Loucy (cell line): ENCODE results near the gene LNP1.

Source experiments
- H2AFZ ChIP-seq: fragments of 200-600 bp; sonication (generic); 2 replicates; pipeline ENCODE4 v1.6.0; 2016; ENCODE audit warnings: antibody characterized with exemption, mild to moderate bottlenecking, low read length, moderate library complexity
- H3F3A ChIP-seq: fragments of 200-600 bp; 2 replicates; pipeline ENCODE4 v1.6.0; 2016; ENCODE audit warnings: antibody characterized with exemption, low read depth, mild to moderate bottlenecking
- H3K27me3 ChIP-seq: fragments of 200-600 bp; sonication (generic); 2 replicates; pipeline ENCODE4 v1.6.1; 2014; ENCODE audit warnings: low read length, mild to moderate bottlenecking; ENCODE audit not compliant: insufficient read depth, poor library complexity, severe bottlenecking
- H3K36me3 ChIP-seq: fragments of 200-600 bp; sonication (generic); 2 replicates; pipeline ENCODE4 v1.6.1; 2016; ENCODE audit warnings: low read length; ENCODE audit not compliant: insufficient read depth
- H3K4me1 ChIP-seq: fragments of 200-600 bp; sonication (generic); 2 replicates; pipeline ENCODE4 v1.5.1; 2014; ENCODE audit warnings: low read length, mild to moderate bottlenecking; ENCODE audit not compliant: insufficient read depth, poor library complexity, severe bottlenecking
- H3K4me2 ChIP-seq: fragments of 200-600 bp; sonication (generic); 2 replicates; pipeline ENCODE4 v1.6.0; 2014; ENCODE audit warnings: antibody characterized with exemption, low read length, low read depth, mild to moderate bottlenecking; ENCODE audit not compliant: poor library complexity, severe bottlenecking
- H3K4me3 ChIP-seq: fragments of 200-600 bp; sonication (generic); 2 replicates; pipeline ENCODE4 v1.5.1; 2014; ENCODE audit warnings: low read length, mild to moderate bottlenecking, mixed read lengths; ENCODE audit not compliant: poor library complexity, severe bottlenecking
- H3K79me2 ChIP-seq: fragments of 200-600 bp; sonication (generic); 2 replicates; pipeline ENCODE4 v1.6.1; 2014; ENCODE audit warnings: low read length; ENCODE audit not compliant: insufficient read depth
- H3K9ac ChIP-seq: fragments of 200-600 bp; sonication (generic); 2 replicates; pipeline ENCODE4 v1.6.0; 2014; ENCODE audit warnings: mild to moderate bottlenecking, low read depth, low read length, moderate library complexity; ENCODE audit not compliant: poor library complexity, severe bottlenecking
- H3K9me2 ChIP-seq: fragments of 200-600 bp; sonication (generic); replicated peaks from 2 replicates; pipeline ENCODE4 v1.6.1; 2016; ENCODE audit warnings: low read depth, low read length, mixed read lengths
- H3K9me3 ChIP-seq: fragments of 200-600 bp; sonication (generic); 2 replicates; pipeline ENCODE4 v1.6.1; 2014; ENCODE audit warnings: mild to moderate bottlenecking, antibody characterized with exemption, low read length, low read depth; ENCODE audit not compliant: insufficient read depth
- H4K20me1 ChIP-seq: fragments of 200-600 bp; sonication (generic); 2 replicates; pipeline ENCODE4 v1.6.0; 2014; ENCODE audit warnings: antibody characterized with exemption, low read length, mild to moderate bottlenecking; ENCODE audit not compliant: insufficient read depth, poor library complexity, severe bottlenecking
- EZH2phosphoT487 ChIP-seq: fragments of 200-600 bp; IDR thresholded peaks from 2 replicates; pipeline ENCODE4 v1.6.1; 2018; ENCODE audit warnings: antibody characterized with exemption, mild to moderate bottlenecking, moderate library complexity, borderline replicate concordance
- TF ChIP-seq, protein P1 (sequence below): fragments of 200-600 bp; sonication (generic); conservative IDR thresholded peaks from 2 replicates; pipeline ENCODE4 v1.5.1; 2014; ENCODE audit warnings: mild to moderate bottlenecking, antibody characterized with exemption, low read length

The LNP1 gene

DNA sequence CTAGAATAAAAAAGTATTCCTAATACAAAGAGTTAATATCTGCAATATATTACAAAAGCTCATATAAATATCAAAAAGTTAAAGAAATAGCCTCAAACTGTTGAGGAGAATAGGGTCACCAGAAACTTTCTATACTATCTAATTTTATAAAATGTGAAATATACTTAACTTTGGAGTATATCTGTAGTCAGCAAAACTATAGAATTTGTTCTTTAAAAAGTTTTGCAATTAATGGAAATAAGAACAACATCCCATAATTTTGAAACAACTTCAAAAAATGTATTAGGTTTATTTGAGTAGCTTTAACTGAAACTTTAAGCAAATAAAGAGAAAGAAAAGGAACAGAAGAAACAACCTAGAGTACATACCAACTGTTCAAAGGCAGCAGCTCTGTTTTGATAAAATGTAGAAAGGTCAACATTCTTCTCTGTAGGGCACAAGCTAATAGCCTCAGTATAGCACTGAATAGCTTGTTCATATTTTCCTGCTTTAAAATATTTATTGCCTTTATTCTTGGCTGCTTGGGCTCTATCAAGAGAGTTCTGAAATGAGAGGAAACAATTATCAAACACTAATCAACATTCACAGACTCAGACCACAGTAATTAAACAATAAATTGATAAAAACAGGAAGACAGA lies 14.8 kb upstream of the LNP1 start:
- H4K20me1 ChIP-seq = peaks cover 5% of the 10 kb centered on the region
- no peaks in the 10 kb centered on the region for H3F3A ChIP-seq
- no peaks in the 10 kb centered on the region for H3K27me3 ChIP-seq
- peaks cover 70% of the 10 kb centered on the region for H3K36me3 ChIP-seq
- no peak overlapping the region for H3K9ac ChIP-seq
- H3K79me2 ChIP-seq = peaks cover 46% of the 10 kb centered on the region
- no peak overlapping the region for H3K4me2 ChIP-seq
- H2AFZ ChIP-seq = no peak overlapping the region
- TF ChIP-seq, protein P1, sequence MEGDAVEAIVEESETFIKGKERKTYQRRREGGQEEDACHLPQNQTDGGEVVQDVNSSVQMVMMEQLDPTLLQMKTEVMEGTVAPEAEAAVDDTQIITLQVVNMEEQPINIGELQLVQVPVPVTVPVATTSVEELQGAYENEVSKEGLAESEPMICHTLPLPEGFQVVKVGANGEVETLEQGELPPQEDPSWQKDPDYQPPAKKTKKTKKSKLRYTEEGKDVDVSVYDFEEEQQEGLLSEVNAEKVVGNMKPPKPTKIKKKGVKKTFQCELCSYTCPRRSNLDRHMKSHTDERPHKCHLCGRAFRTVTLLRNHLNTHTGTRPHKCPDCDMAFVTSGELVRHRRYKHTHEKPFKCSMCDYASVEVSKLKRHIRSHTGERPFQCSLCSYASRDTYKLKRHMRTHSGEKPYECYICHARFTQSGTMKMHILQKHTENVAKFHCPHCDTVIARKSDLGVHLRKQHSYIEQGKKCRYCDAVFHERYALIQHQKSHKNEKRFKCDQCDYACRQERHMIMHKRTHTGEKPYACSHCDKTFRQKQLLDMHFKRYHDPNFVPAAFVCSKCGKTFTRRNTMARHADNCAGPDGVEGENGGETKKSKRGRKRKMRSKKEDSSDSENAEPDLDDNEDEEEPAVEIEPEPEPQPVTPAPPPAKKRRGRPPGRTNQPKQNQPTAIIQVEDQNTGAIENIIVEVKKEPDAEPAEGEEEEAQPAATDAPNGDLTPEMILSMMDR = no peak
- no peak for TF ChIP-seq EZH2phosphoT487
- H3K4me1 ChIP-seq = no peaks in the 10 kb centered on the region
- H3K9me3 ChIP-seq = peaks cover 12% of the 10 kb centered on the region; the same call in 1 of the 2 replicates
- no peaks in the 10 kb centered on the region for H3K9me2 ChIP-seq
- H3K4me3 ChIP-seq = no peak overlapping the region

DNA sequence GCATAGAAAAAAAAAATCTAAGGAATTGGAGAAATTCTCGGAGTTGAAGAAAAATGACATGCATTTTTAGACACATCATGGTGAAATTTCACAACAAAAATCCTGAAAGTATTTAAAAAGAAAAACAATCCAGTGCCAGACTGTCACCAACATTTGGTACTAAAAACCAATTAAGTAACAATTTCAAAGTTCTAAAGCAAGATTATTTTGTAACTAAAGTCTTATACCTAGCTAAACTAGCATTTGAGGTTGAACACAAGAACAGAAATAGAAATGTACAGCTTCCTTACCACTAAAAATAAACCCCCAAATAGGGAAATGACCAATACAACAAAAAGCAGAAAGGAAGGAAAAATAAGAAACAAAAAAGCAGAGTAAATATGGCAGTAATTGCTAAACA lies 12.3 kb upstream of the LNP1 start:
- peaks cover 12% of the 10 kb centered on the region; the same call in 1 of the 2 replicates for H3K9me3 ChIP-seq

DNA sequence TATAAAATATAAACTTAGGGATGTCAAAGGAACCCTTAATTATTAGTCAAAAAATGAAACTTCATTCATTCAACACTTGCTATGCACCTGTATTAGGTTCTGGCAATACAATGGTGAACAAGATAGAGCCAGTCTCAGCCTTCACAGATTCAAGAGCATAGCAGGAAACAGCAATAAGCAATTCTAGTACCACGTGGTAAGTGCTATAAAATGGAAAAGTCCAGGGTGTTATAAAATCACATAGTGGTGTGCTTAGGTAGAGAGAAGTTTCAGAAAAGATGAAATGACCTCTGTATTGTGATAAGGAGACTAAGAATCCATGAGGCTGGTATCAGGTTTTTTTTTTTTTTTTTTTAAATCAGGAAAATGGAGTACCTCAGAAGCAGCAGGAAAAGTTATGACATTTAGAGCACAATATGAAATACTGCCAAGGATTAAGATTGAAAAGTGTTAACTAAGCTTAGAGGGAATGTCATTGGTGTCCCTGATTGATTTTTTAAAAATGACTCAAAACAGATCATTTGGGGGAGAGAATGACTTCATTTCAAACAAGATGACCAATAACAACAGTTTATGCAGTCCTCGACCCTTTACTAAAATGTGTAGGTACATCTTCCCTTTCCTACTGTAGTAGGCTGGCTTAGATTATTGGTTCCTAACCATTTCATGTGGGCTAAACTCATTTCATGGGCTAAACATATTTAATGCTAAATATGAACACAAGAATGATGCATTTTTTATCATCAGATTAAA lies 5.5 kb upstream of the LNP1 start:
- H3F3A ChIP-seq = no peaks in the 10 kb centered on the region
- TF ChIP-seq, protein P1 = no peak
- no peak for TF ChIP-seq EZH2phosphoT487
- peaks cover 81% of the 10 kb centered on the region for H4K20me1 ChIP-seq
- H3K4me1 ChIP-seq = peaks cover 40% of the 10 kb centered on the region
- no peak overlapping the region for H3K9ac ChIP-seq
- no peaks in the 10 kb centered on the region for H3K9me3 ChIP-seq
- H3K79me2 ChIP-seq = peaks cover 100% of the 10 kb centered on the region
- H3K4me2 ChIP-seq = peak overlapping the region; percentile 98
- no peaks in the 10 kb centered on the region for H3K27me3 ChIP-seq
- no peak overlapping the region for H2AFZ ChIP-seq
- no peaks in the 10 kb centered on the region for H3K9me2 ChIP-seq
- no peaks in the 10 kb centered on the region for H3K36me3 ChIP-seq
- peak overlapping the region; percentile 57 for H3K4me3 ChIP-seq

More for the DNA sequence above, 12.3 kb upstream of the LNP1 start:
- no peak overlapping the region for H3K9ac ChIP-seq
- peaks cover 71% of the 10 kb centered on the region for H3K79me2 ChIP-seq
- H3F3A ChIP-seq = no peaks in the 10 kb centered on the region
- no peaks in the 10 kb centered on the region for H3K27me3 ChIP-seq
- no peak overlapping the region for H3K4me3 ChIP-seq
- no peaks in the 10 kb centered on the region for H3K9me2 ChIP-seq
- no peak overlapping the region for H3K4me2 ChIP-seq
- no peak for TF ChIP-seq EZH2phosphoT487
- TF ChIP-seq, protein P1 = no peak
- H2AFZ ChIP-seq = no peak overlapping the region
- peaks cover 45% of the 10 kb centered on the region for H3K36me3 ChIP-seq
- H4K20me1 ChIP-seq = peaks cover 25% of the 10 kb centered on the region
- no peaks in the 10 kb centered on the region for H3K4me1 ChIP-seq
